WI38 (cell line): ENCODE results near the gene TMEM208.

Source experiments
- H3K4me3 ChIP-seq: 2 replicates; pipeline ENCODE4 v1.5.1; 2011; ENCODE audit warnings: low read depth, mild to moderate bottlenecking, control low read depth, low read length
- TF ChIP-seq, protein P1 (sequence below): IDR thresholded peaks from 2 replicates; pipeline ENCODE4 v1.5.1; 2012; ENCODE audit warnings: low read depth, mild to moderate bottlenecking, control low read depth, low read length

TMEM208 gene

DNA sequence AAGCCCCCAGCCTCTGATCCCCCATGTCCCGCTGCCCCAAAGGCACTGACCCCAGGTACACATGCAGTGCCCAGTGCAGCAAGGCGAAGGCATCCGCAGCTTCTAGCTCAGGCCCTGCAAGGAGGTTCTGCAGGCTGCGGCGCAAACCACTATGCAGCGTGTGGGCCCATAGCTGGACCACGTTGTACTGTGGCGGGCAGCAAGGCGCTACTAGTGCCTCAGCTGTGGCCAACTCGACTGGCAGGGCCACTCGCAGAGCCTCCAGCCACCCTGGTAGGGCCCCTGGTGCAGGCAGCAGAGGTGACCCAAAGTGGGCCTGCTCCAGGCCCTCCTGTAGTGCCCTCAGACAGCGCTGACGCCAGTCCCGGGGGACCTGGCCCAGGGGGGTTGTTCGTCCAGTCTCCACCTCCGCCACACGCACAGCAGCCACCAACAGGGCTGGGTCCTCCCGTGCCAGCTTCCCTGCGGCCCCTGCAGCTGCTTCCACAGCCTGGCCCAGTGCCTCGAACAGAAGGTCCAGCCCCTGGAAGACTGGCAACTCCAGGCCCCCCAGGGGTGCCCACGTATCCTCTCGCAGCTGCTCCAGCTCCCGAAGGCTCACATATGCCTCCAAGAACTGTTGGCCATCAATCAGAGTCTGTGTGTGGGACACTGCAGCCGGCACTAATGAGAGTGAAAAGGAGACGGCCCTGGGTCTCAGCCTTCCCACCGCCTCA lies 39.6 kb upstream of the TMEM208 start:
- no peak overlapping the region for H3K4me3 ChIP-seq
- TF ChIP-seq, protein P1, sequence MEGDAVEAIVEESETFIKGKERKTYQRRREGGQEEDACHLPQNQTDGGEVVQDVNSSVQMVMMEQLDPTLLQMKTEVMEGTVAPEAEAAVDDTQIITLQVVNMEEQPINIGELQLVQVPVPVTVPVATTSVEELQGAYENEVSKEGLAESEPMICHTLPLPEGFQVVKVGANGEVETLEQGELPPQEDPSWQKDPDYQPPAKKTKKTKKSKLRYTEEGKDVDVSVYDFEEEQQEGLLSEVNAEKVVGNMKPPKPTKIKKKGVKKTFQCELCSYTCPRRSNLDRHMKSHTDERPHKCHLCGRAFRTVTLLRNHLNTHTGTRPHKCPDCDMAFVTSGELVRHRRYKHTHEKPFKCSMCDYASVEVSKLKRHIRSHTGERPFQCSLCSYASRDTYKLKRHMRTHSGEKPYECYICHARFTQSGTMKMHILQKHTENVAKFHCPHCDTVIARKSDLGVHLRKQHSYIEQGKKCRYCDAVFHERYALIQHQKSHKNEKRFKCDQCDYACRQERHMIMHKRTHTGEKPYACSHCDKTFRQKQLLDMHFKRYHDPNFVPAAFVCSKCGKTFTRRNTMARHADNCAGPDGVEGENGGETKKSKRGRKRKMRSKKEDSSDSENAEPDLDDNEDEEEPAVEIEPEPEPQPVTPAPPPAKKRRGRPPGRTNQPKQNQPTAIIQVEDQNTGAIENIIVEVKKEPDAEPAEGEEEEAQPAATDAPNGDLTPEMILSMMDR: no peak

DNA sequence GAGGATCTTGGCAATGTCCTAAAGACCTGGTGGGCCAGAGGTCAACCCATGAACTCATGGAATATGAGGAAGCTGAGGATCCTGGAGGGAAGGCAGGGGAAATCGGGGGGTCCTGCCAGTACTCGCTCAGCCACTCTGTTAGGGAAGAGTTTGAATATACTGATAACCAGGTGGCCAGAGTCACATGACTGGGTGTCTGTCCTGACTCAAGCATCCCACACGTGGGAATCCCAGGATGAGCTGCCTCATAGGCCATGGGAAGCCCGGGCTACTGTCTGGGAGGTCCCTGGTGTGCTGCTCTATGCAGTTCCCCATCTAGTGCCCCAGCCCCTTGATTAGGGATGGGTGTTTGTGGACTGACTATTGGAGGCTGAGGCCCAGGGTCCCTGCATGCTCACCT lies 38.6 kb upstream of the TMEM208 start:
- H3K4me3 ChIP-seq: no peak overlapping the region
- TF ChIP-seq, protein P1: no peak

DNA sequence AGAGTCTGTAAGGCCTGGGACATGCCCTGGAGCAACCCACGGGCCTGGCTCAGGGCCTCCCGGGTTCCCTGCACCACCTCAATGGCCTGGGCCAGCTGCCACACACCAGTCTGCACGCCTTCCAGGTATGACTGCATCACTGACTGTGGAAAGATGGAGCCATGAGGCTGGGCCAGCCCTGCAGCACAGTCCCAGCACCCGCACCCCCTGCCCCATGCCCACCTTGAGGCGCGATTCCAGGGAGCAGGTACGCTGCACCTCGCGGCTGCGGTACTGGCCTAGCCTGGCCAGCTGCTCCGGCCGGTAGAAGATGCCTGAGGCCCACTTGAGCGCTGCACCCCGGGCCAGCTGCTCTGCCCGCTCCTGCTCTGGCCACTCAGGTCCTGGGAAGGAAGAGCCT lies 38.1 kb upstream of the TMEM208 start:
- TF ChIP-seq, protein P1: no peak

DNA sequence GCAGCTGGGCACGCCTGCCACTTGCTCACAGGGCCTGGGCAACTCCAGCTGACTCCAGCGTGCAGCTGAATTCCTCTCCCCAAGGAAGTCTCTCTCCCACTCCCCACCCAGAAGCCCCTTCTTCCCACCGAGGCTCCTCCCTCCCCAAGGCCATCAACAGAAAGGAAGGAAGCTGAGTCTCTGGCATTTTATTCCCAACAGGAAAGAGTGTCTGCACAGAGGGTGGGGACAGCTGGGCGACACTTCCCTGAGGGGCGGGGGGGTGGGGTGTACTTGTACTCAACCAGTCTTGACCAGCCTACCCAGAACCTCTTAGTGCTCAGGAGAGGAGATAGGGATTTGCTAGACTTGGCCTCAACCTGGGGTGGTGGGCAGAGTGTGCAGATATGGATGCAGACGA lies 36.9 kb upstream of the TMEM208 start, which contains the start of gene EXOC3L1:
TSS of gene EXOC3L1 (minus strand) at position 96 of the 400 bp plus-strand sequence. CDS start 460 bp downstream, outside the sequence.
- no peak within 1 kb of the TSS for H3K4me3 ChIP-seq

More for the DNA sequence above, 38.1 kb upstream of the TMEM208 start:
- no peak overlapping the region for H3K4me3 ChIP-seq

DNA sequence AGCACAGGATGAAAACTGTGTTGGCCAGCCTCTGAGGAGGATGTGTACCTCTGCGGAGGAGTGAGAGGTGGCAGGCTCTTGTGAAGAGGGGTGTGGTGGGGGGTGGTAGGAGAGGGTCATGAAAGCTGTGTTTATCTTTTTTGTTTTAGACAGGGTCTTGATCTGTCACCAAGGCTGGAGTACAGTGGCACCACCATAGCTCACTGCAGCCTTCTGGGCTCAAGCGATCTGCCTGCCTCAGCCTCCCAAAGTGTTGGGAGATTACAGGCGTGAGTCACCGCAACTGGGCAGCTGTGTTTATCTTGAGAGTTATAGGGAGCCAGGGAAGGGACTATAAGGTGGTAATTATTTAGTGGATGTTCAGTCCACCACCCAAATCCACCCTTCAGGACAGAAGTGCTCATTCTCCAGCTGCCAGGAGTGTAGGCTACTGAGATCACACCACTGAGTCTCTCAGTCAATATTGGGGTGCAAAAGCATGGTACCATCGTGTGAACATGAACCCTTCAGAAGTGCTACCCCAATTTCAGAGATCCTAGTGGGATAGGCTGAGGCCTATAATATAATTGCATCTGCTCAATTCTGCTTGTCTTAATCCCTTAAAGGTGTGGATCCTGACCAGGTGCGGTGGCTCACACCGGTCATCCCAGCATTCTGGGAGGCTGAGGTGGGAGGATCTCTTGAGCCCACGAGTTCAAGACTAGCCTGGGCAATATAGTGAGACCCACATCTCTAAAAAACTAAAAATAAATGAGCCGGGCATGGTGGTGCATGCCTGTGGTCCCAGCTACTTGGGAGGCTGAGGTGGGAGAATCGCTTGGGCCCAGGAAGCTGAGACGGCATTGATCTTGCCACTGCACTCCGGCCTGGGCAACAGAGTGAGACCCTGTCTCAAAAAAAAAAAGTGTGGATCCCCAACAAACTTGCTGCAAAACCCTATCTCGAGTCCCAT lies 36.2 kb upstream of the TMEM208 start:
- H3K4me3 ChIP-seq: no peak overlapping the region
- TF ChIP-seq, protein P1: no peak

More for the DNA sequence above, 36.9 kb upstream of the TMEM208 start, which contains the start of gene EXOC3L1:
- TF ChIP-seq, protein P1: no peak

DNA sequence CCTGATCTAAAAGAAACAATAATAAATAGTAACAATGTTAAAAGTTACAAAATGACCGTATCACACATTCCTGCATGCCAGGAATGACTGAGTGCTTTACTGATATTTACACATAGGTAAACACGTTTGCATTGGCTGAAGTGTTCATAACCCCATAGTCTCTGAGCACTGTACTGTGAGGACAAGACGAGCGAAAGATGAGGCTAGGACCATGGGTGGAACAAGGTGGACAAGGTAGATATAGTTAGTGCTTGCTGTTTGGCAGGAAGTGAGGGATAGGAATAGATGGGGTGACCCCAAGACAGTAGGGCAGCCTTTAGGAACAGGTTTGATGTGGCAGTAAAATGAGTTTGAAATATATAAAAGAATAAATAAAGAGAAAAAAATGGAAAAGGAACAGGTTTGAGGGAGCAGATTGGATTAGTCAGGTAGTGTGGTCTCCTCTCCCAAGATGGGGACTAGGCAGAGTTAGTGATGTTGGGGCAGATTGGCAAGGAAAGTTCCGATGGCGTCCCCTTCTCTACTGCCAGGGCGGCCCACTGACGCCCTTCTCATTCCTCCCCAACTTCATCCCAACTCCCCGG lies 35.4 kb upstream of the TMEM208 start:
- H3K4me3 ChIP-seq: peak overlapping the region; percentile 97
- TF ChIP-seq, protein P1: no peak
